Measurements from ENCODE around the gene PSMB7.

The PSMB7 gene

DNA sequence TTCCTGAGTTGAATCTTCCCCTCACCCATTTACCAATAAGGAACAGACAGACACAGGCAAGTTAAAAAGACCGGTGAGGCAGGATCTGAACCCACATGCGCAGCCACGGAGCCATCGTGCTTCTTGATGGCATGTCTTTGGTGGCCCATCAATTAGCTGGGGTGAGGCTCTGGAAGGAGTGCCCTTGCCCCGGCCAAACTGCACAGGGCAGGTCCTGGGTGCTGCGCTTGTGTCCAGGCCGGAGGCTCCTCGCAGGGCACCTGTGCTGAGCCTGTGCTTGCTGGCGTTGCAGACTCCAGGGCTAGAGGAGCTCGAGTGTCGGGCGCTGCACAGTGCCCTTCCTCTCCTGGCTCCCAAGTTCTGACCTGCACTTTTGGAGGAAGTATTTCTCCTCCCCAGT, 66.4 kb downstream of the PSMB7 start:
- Mint-ChIP-seq H3K4me3 (no peak overlapping the region), H3K36me3 (peaks cover 36 to 58% of the 10 kb centered on the region in 2 donors), H3K4me1 (peaks cover 0 to 5% of the 10 kb centered on the region in 2 donors), H3K27me3 (no peaks in the 10 kb centered on the region), H3K27ac (peak overlapping the region; percentile 37), H3K9me3 (no peaks in the 10 kb centered on the region)
- ATAC-seq (replicated peaks), result no peak
- DNase-seq, result no peak

DNA sequence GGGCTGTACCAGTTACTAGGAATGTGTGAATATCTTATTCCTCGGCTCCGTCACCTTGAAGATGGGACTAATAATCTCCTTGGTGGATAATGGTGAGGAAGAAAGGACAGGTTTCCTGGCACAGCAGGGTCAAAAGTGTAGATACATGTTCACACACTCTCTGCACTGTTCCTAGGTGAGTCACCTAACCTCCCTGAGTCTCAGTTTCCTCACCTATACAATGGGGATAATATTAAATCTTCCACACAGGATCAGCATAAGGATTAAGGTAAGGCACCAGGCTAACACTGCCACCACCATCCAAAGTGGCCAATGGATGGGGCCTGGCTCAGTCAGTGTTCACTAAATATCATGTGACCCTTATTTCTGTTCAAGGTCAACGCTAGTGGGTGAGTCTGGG, 66.9 kb downstream of the PSMB7 start:
- no peaks in the 10 kb centered on the region for H3K27me3 Mint-ChIP-seq
- H3K4me1 Mint-ChIP-seq, result peaks cover 0 to 5% of the 10 kb centered on the region in 2 donors
- DNase-seq, result no peak
- peak overlapping the region; percentile 69 for H3K27ac Mint-ChIP-seq
- H3K4me3 Mint-ChIP-seq, result no peak overlapping the region
- no peaks in the 10 kb centered on the region for H3K9me3 Mint-ChIP-seq
- no peak for ATAC-seq (replicated peaks)
- H3K36me3 Mint-ChIP-seq, result peaks cover 36 to 54% of the 10 kb centered on the region in 2 donors

DNA sequence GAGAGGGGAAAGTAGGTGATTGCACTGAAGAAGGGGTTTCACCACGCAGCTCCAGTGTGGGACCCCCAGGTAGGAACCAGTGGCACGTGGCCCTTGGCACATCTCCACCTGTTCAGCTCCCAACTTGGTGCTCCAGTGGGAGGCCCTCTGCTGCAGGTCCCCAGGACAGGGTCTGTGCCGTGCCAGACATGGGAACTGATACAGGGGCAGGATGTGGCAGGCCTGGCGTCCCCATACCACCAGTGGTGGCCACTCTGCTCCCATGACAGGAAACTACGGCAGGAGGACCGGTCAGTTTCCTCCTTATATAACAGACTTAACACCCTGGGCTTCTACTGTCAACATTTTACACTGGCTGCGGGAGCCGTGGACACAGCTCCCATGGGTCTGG, 67.3 kb downstream of the PSMB7 start:
- DNase-seq (no peak), ATAC-seq (replicated peaks) (no peak)
- no peaks in the 10 kb centered on the region for H3K27me3 Mint-ChIP-seq
- no peak overlapping the region for H3K4me3 Mint-ChIP-seq
- peaks cover 0 to 5% of the 10 kb centered on the region in 2 donors for H3K4me1 Mint-ChIP-seq
- H3K27ac Mint-ChIP-seq, result peak overlapping the region; percentile 69
- H3K9me3 Mint-ChIP-seq, result no peaks in the 10 kb centered on the region
- peaks cover 36 to 52% of the 10 kb centered on the region in 2 donors for H3K36me3 Mint-ChIP-seq

DNA sequence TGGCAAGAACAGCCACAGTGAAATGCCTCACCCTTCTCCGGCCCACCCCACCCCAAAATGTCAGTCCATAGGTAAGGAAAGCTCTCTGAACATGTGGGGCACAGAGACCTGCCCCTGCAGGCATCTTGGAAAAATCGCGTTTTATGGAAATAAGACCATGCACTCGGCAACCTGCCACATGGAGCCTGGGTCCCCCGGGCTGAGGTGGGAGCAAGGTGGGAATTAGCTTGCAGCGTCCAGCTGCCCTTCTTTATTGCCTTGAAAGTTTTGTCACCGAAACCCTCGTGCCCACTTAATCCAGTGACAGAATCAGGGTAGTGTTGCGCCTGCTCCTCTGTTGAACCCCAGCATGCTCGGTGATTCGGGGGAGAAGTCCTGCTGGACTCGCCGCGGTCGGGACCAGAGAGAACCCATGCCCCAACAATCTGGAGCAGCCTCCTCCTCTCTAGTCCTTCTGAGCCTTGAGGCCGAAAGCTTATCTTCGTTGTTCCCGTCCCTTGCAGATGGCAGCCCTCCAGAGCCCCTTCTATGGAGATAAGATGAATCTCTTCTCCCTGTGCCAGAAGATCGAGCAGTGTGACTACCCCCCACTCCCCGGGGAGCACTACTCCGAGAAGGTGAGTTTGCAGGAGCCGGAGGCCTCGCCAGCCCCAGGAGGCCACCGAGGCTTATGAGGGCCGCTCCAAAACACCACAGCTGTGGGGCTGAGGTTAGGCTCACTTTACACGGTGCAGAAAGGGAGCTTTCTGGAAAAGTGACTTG, 67.9 kb downstream of the PSMB7 start:
- H3K4me1 Mint-ChIP-seq, result peaks cover 0 to 5% of the 10 kb centered on the region in 2 donors
- peaks cover 36 to 52% of the 10 kb centered on the region in 2 donors for H3K36me3 Mint-ChIP-seq
- H3K4me3 Mint-ChIP-seq, result no peak overlapping the region
- H3K27ac Mint-ChIP-seq, result peak overlapping the region; percentile 73
- no peaks in the 10 kb centered on the region for H3K9me3 Mint-ChIP-seq
- DNase-seq (no peak), ATAC-seq (replicated peaks) (no peak)
- H3K27me3 Mint-ChIP-seq, result no peaks in the 10 kb centered on the region

DNA sequence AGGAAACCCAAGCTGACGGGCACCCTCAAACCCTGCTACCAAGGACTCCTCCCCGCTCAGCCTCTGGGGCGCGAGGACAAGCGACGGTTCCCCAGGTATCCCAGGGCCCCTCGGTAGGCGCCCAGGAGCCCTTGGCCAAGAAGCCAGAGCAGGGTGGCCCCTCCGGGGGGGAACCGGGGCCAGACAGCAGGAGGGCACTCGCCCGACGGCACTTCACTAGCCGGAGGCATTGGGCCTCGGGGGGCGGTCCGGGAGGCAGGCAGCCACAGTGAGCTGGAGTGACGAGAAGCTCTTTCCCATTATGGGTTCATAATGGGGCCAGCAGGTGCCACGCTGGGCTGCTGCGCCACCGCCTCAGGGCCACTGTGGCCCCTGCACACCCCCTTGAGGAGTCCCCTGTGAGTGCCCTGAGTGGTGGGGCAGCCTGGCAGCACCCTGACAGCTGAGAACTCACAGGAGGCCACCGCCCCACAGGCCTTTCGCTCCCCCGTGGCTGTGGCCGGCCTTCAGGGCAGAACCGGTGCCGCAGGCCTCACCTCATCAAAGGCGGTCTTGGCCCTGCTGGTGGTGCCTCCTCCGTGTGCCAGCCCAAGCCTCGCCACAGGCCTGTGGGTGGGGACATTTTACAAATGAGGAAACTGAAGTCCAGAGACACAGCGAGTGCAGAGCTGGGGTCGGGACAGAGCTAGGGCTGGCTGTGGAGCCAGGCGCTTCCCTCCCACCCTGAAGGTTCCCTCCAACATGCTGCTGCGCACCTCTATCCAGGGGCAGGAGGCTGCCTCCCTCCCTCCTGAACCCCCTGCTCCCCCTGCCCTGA, 68.7 kb downstream of the PSMB7 start:
- ATAC-seq (replicated peaks) (no peak), DNase-seq (no peak)
- peaks cover 0 to 5% of the 10 kb centered on the region in 2 donors for H3K4me1 Mint-ChIP-seq
- no peaks in the 10 kb centered on the region for H3K27me3 Mint-ChIP-seq
- peak overlapping the region; percentile 73 for H3K27ac Mint-ChIP-seq
- H3K36me3 Mint-ChIP-seq, result peaks cover 36 to 51% of the 10 kb centered on the region in 2 donors
- H3K4me3 Mint-ChIP-seq, result no peak overlapping the region
- no peaks in the 10 kb centered on the region for H3K9me3 Mint-ChIP-seq

DNA sequence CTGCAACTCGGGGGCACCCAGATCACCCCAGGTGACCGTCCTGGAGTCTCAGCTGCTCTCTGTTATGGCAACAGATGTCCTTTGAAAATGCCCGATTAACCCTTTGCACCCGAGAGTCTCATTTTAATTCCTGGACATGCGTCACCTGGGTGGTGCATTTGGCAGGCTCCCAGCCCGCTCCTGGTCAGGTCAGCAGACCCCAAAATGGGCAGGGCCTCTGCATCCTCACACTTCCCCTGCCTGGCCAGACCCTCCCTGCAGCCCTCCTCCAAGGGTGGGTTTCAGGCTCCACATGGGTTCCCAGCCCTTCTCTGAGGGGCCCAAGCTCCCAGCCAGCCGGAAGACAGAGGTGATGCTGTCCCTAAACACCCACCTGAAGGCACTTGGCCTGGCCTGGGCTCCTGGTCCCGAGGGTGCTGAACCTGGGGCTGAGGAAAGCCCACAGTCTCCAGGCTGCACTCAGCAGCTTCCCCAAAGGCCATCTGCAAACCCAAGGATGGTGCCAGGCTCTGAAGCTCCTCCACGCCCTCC, 69.4 kb downstream of the PSMB7 start:
- ATAC-seq (replicated peaks), result no peak
- no peak for DNase-seq
- no peaks in the 10 kb centered on the region for H3K9me3 Mint-ChIP-seq
- H3K4me1 Mint-ChIP-seq, result peaks cover 0 to 5% of the 10 kb centered on the region in 2 donors
- no peaks in the 10 kb centered on the region for H3K27me3 Mint-ChIP-seq
- peaks cover 33 to 52% of the 10 kb centered on the region in 2 donors for H3K36me3 Mint-ChIP-seq
- peak overlapping the region; percentile 81 for H3K27ac Mint-ChIP-seq
- H3K4me3 Mint-ChIP-seq, result no peak overlapping the region

DNA sequence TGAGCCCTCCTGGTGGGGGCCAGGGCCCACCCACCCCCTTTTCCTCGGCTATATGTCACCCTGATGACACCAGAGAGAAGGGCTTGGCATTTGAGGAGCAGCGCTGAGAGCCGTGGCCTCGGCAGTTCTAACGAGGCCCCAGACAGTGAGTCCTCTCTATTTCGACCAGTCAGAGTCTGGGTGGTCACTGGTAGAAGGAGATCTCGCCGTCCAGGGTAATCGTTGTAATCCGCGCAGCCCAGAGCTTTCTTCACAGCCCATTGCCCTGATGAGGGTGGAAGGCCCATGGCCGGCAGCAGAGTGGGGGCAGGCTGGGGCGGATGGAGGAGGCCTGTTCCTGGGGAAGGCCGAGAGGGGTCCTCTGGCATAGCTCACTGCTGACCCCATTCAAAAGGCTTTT, 70.2 kb downstream of the PSMB7 start:
- Mint-ChIP-seq H3K27me3 (no peaks in the 10 kb centered on the region), H3K36me3 (peaks cover 36 to 47% of the 10 kb centered on the region in 2 donors), H3K4me3 (no peak overlapping the region), H3K4me1 (peaks cover 0 to 5% of the 10 kb centered on the region in 2 donors), H3K27ac (peak overlapping the region; percentile 75), H3K9me3 (no peaks in the 10 kb centered on the region)
- ATAC-seq (replicated peaks) (no peak), DNase-seq (no peak)

DNA sequence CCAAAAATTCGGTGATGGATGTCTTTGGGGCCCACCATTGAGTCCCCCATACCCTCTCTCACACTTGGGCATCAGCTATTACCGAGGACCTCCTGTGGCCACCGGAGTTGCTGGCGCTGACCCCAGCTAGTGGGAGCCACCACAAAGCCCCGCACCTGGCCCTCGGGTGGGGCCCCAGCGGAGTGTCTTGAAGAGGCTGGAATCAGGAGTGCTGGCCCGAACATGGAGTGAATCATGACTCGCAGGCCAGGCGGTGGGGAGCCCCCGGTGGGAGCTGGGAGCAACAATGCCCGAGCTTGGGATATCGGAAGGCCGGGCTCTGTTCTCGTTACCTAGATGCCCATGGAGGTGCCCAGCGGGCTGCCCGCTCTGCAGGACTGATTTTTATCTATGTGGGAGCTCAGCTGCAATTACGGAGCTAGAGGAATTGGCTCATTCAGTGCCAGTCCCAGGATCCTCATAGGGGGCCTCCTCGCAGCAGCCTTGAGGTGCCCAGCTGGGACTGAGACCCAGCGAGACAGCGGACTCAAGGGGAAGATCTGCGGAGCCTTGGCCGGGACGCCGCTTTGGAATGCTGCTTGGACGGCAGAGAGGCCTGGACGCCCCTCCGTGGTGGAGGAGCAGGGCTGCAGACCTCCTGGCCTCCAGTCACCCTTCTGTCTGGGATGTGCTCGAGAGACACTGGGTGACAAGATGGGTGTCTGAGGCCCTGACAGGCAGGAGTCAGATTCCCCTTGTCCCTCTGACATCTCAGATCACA, 70.8 kb downstream of the PSMB7 start:
- DNase-seq, result no peak
- Mint-ChIP-seq H3K4me1 (peaks cover 0 to 5% of the 10 kb centered on the region in 2 donors), H3K27ac (peak overlapping the region; percentile 31), H3K4me3 (no peak overlapping the region), H3K27me3 (no peaks in the 10 kb centered on the region), H3K9me3 (no peaks in the 10 kb centered on the region), H3K36me3 (peaks cover 37 to 53% of the 10 kb centered on the region in 2 donors)
- ATAC-seq (replicated peaks), result no peak

DNA sequence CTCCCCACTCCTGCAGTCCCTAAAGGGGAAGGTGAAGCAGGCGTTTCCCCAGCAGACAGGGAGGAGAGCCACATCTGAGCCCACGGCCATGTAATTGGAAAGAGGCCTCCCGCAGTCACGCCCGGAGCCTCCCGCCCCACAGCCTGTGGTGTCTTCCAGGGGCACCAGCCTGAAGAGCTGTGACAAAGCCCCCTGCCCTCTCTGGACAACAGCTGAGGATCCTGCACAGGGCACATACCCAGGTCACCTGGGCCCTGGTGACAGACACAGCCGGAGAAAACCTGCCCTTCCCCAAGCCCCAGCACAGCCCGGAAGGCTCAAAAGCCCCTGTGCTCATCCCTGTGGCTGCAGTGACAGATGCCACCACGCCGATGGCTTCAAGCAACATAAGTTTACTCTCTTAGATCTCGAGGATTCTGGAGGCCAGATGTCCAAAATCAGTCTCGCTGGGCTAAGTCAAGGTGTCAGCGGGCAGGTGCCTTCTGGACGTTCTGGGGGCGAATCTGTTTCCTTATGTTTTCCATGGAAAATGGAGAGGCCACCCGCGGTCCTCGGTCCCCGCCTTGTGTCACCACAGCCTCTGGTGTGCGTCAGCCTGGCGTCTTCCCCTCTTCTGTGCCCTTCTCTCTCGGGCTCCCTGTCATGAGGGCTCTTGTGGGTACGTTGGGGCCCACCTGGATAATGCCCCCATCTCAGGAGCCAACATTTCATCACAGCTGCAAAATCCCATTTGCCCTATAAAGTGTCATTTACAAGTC, 71.5 kb downstream of the PSMB7 start:
- Mint-ChIP-seq H3K9me3 (no peaks in the 10 kb centered on the region), H3K36me3 (peaks cover 41 to 60% of the 10 kb centered on the region in 2 donors), H3K4me3 (no peak overlapping the region), H3K27ac (peak overlapping the region; percentile 37), H3K27me3 (no peaks in the 10 kb centered on the region), H3K4me1 (peaks cover 0 to 5% of the 10 kb centered on the region in 2 donors)
- ATAC-seq (replicated peaks) (no peak), DNase-seq (no peak)

DNA sequence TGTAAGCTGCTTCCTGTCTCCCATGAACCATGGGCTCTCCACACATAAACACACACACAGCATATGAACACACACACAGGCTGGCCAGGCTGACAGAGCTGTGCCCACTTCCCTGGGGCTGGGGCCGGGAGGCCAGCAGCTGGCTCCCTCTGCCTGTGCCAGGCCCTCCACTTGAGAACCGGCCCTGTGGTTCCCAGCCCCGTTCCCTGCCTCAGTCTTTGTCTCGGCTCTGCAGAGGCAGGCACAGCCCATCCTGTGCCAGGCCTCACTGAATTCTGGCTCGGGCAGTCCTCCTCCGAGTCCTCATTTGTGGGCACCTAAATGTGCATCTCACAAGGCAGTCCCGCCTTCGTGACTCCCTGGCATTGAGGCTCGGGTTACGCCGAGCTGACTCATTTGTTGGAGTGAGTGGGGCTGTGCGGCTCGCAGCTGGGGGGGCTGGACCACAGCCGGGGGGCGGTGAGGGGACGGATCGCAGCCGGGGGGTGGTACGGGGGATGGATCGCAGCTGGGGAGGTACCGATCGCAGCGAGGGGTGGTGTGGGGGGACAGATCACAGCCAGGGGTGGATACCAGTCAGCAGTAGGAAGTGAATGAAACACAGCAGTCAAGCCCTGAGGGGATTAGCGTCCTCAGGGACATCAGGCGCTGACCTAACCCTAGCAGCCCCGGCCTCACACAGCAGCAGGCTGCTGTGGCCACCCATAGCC, 72.3 kb downstream of the PSMB7 start:
- H3K27me3 Mint-ChIP-seq, result no peaks in the 10 kb centered on the region
- no peak for ATAC-seq (replicated peaks)
- H3K4me1 Mint-ChIP-seq, result peaks cover 0 to 5% of the 10 kb centered on the region in 2 donors
- H3K9me3 Mint-ChIP-seq, result no peaks in the 10 kb centered on the region
- no peak overlapping the region for H3K4me3 Mint-ChIP-seq
- DNase-seq, result no peak
- peak overlapping the region; percentile 37 for H3K27ac Mint-ChIP-seq
- peaks cover 45 to 62% of the 10 kb centered on the region in 2 donors for H3K36me3 Mint-ChIP-seq

DNA sequence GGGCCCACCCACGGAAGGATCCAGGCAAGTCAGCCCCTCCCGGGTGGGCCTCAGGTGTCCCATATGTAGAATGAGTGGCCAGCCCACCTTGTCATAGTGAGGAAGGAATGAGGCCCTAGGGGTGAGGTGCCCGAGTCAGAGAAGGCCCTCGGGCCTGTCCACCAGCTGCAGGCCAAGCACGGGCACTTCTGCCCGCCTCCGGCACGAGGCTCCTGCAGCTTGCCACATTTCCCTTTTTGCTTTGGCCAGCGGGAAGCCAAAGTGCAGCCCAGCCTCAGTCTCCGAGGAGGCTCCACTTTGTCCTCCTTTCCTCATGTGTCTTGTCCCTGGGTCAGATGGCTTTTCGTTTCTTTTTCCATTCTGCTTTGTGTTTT, 72.9 kb downstream of the PSMB7 start:
- H3K27ac Mint-ChIP-seq, result no peak overlapping the region
- ATAC-seq (replicated peaks) (no peak), DNase-seq (no peak)
- no peaks in the 10 kb centered on the region for H3K27me3 Mint-ChIP-seq
- H3K4me3 Mint-ChIP-seq, result no peak overlapping the region
- peaks cover 49 to 63% of the 10 kb centered on the region in 2 donors for H3K36me3 Mint-ChIP-seq
- H3K4me1 Mint-ChIP-seq, result peaks cover 0 to 5% of the 10 kb centered on the region in 2 donors
- H3K9me3 Mint-ChIP-seq, result no peaks in the 10 kb centered on the region

DNA sequence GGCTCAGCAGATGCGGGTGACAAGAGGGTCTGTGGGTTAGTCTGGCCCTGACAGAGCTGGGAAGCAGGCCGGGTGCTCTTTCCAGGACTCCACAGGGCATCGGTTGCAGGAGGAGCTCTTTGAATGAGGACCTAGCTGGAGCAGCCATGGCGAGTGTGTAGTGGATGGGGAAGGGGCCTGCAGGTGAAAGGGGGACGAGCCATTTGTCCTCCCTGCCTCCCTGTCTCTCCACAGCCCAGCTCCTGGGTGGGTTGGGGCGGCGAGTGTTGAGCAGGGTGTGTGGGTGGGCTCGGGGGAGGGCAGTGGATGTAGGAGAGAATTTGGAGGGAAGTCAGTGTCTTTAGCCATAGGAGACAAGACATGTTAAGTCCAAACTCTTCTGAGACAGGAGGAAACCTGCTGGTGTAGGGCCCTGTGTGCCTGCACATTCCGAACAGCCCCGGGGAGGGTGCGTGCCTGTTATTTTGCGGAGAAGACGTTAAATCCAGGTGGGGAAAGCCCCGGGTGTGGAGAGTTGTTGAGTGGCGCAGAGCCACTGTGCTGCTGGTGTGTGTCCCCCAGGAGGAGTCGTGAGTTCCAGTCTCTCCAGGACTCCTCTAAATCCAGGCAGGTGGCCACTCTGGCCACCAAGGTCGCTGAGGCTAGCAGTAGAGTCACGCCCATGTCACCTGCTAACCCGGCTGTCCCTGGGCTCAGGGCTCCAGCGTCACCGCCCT, 73.6 kb downstream of the PSMB7 start:
- Mint-ChIP-seq H3K9me3 (peaks cover 0 to 2% of the 10 kb centered on the region in 2 donors), H3K27ac (peak overlapping the region; percentile 51), H3K4me3 (no peak overlapping the region)

More for the DNA sequence above, 73.6 kb downstream of the PSMB7 start:
- no peak for ATAC-seq (replicated peaks)
- H3K4me1 Mint-ChIP-seq, result peaks cover 0 to 2% of the 10 kb centered on the region in 2 donors
- DNase-seq, result no peak
- peaks cover 50 to 64% of the 10 kb centered on the region in 2 donors for H3K36me3 Mint-ChIP-seq
- no peaks in the 10 kb centered on the region for H3K27me3 Mint-ChIP-seq

All from stimulated activated naive B cell treated with anti-CD40 and anti-IgM and Interleukin-4, amounts not matched to agents 10 μg/mL and 1 μg/mL and 100 μg/mL, for 72 hours (primary cell).